GM12891 (cell line): ENCODE measurements around the gene WNT2B.

Experiments used
- DNase-seq: peaks from one replicate; pipeline ENCODE4 v3.0.0; 2011; ENCODE audit warnings: low spot score; ENCODE audit not compliant: insufficient read length
- FAIRE-seq: peaks from 2 replicates; lab custom pipeline; 2011; peaks lifted over from hg19 to GRCh38; lab: Jason Lieb, UNC
- PAX5 ChIP-seq: IDR thresholded peaks from 2 replicates; pipeline ENCODE4 v1.6.1; 2011; ENCODE audit warnings: low read length, moderate library complexity, mild to moderate bottlenecking; ENCODE audit not compliant: insufficient read depth, severe bottlenecking
- POLR2A ChIP-seq: IDR thresholded peaks from 2 replicates; pipeline ENCODE4 v1.6.1; 2011; ENCODE audit warnings: low read depth, low read length, control low read depth
- POLR2AphosphoS5 ChIP-seq: IDR thresholded peaks from 2 replicates; pipeline ENCODE4 v1.6.1; 2011; ENCODE audit warnings: low read depth, low read length, control low read depth
- POU2F2 ChIP-seq: IDR thresholded peaks from 2 replicates; pipeline ENCODE4 v1.6.1; 2011; ENCODE audit warnings: low read depth, mild to moderate bottlenecking, control low read depth, low read length, moderate library complexity
- SPI1 ChIP-seq: IDR thresholded peaks from 2 replicates; pipeline ENCODE4 v1.6.1; 2011; ENCODE audit warnings: low read depth, low read length, control low read depth
- TAF1 ChIP-seq: IDR thresholded peaks from 2 replicates; pipeline ENCODE4 v1.6.1; 2011; ENCODE audit warnings: low read depth, low read length, control low read depth

WNT2B gene

DNA sequence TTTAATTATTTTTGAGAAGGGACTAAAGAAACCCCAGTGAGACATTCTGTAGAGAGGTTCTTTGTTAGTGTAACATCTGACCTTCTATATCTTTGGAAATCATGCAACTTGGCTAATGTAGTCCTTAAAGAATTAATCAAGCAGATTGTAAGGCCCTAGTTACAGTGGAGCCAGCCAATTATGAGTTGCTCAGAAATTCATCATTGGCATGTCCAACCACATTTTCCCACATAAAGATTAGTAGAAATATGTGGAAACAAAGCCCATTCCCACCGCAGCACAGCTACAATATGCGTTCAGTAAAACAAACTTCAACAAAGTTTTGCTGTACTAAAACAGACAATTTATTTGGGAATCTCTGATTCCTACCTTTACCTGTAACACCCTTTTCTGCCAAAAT, 27.8 kb downstream of the WNT2B start:
- no peak for TF ChIP-seq TAF1
- TF ChIP-seq SPI1 = no peak
- TF ChIP-seq POLR2AphosphoS5 = no peak
- no peak for TF ChIP-seq PAX5
- TF ChIP-seq POU2F2 = no peak
- no peak for TF ChIP-seq POLR2A
- no peak for DNase-seq
- no peak for FAIRE-seq

GRCh38 chr1:112537456-112537855, 28.7 kb downstream of the WNT2B start:
- DNase-seq = no peak
- no peak for FAIRE-seq
- TF ChIP-seq POLR2AphosphoS5 (no peak), PAX5 (no peak), TAF1 (no peak), SPI1 (no peak)

- no peak for TF ChIP-seq SPI1
- TF ChIP-seq TAF1 = no peak
- TF ChIP-seq POU2F2 = no peak
- no peak for TF ChIP-seq POLR2AphosphoS5
- TF ChIP-seq PAX5 = no peak
- no peak for TF ChIP-seq POLR2A
- DNase-seq = no peak
- no peak for FAIRE-seq
These were observed 30.1 kb downstream of the WNT2B start for GRCh38 chr1:112538883-112539282.

- FAIRE-seq = no peak
- TF ChIP-seq PAX5 (no peak), TAF1 (no peak), POU2F2 (no peak), POLR2A (no peak), SPI1 (no peak), POLR2AphosphoS5 (no peak)
- no peak for DNase-seq
These were observed 31.5 kb downstream of the WNT2B start for GRCh38 chr1:112540226-112540794.

DNA sequence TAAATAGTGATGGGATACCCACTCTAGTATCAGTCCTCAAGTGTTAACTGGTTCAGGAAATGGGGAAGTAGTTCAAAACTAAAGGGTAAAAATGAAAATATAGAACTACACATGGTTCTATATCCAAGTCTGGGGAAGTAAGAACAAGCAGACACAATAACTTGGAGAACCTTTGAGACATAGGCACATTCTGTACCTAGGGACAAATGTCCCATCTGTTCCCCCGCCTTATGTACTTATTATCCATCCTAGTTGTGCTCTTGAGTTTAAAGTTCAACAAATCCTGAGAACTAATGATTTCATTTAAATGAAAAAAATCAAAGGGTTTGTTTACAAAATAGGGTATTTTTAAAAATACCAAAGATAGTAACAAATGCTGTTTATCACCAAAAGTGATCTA, 32.5 kb downstream of the WNT2B start:
- FAIRE-seq = no peak
- DNase-seq = no peak
- TF ChIP-seq TAF1 (no peak), PAX5 (no peak), POLR2A (no peak), SPI1 (no peak), POU2F2 (no peak), POLR2AphosphoS5 (no peak)

DNA sequence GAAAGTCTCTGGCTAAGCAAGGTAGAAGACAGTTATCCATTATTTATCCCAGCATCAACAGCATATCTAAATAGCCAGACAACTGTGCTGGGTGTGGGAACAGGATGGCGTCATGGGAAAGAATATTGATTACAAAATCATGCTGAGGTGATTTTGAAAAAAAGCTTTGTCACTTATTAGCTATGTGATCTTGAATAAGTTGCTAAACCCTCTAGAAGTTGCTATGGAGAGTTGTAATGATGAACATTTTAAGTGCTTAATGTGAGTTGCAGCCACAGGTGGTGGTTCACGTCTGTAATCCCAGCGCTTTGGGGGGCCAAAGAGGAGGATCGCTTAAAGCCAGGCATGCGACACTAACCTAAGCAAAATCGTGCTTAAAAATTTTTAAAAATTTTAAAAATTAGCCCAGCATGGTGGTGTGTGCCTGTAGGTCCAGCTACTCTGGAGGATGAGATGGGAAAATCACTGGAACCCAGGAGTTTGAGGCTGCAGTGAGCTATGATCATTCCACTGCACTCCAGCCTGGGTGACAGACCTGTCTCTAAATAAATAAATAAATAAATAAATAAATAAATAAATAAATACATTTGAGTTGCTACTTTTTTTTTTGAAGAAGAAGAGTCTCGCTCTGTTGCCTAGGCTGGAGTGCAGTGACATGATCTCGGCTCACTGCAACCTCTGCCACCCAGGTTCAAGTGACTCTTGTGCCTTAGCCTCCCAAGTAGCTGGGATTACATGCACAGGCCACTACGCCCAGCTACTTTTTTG, 33.6 kb downstream of the WNT2B start:
- no peak for TF ChIP-seq POLR2AphosphoS5
- no peak for TF ChIP-seq POLR2A
- TF ChIP-seq PAX5 = no peak
- TF ChIP-seq SPI1 = no peak
- TF ChIP-seq TAF1 = no peak
- no peak for TF ChIP-seq POU2F2
- no peak for DNase-seq
- FAIRE-seq = no peak

DNA sequence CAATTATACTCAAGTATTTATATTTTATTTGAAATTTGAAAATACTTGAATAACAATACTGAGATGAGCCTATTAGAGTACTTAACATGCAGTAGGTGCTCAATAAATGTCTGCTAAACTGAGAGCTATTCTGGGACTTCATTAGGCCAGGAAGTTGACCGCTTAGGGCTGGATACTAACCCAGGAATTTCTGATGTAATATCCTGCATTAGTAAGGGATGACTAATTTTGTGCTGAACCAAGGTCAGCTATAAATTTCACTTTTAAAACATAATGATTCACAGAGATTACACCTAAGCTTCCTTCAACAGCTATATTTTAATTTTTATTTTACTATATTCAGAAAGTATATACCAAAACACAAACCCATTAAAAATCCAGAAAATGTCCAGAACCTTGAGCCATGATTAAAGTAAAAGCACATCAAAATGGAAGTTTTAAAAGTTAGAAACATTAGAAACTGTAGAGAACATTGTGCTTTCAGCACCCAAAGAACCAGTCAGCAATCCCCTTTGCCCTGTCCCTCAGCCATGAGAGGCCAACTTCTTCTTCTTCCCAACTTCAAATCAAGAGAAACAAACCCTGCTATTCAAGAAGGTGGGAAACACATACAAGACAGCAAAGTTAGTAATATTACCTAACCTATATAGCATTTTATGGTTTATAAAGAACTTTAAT, 35.4 kb downstream of the WNT2B start:
- FAIRE-seq (no peak), DNase-seq (no peak)
- no peak for TF ChIP-seq TAF1
- no peak for TF ChIP-seq POU2F2
- no peak for TF ChIP-seq SPI1
- TF ChIP-seq POLR2A = no peak
- no peak for TF ChIP-seq PAX5
- no peak for TF ChIP-seq POLR2AphosphoS5

DNA sequence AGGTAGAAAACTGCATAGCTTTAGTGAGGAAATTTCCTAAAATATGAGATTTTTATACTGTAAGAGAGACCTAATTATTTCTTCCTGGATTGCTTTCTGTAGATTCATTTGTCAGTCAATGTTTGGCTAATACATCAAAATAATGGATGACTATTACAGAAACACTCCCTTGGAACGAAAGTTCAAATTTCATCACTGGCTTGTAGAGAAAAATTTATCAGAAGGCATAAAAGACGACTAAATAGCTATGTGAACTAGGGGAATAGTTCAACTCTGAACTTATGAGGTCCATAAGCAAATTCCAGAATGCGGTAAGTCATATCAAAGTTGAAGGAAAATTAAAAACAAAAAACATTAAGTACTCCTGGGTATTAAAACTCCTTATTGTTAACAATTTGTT, 36.0 kb downstream of the WNT2B start:
- no peak for FAIRE-seq
- no peak for DNase-seq
- TF ChIP-seq POLR2A = no peak
- TF ChIP-seq POLR2AphosphoS5 = no peak
- no peak for TF ChIP-seq TAF1

- TF ChIP-seq SPI1 (no peak), POU2F2 (no peak), POLR2AphosphoS5 (no peak), TAF1 (no peak), POLR2A (no peak), PAX5 (no peak)
- DNase-seq = no peak
- FAIRE-seq = no peak
These were observed 37.3 kb downstream of the WNT2B start for GRCh38 chr1:112546076-112546475.

DNA sequence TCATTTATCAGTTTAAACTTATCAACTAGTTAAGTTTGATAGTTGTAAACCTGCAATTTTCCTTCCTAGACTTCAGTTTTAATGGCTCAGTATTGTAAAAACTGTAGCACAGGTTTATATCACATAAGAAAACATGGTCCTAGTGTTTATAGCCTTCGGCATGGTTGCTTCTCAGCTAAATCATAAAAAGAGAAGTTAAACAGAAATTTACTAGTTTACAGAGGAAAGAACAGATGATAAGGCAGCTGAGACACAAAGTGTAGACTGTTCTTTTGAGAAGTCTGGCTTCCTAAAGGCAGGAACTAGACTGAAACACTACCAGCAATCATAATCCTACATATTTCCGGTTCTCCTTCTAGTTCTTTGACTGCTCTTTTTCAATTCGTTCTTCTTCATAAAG, 39.8 kb downstream of the WNT2B start:
- TF ChIP-seq PAX5 (no peak), POLR2A (no peak), SPI1 (no peak), TAF1 (no peak), POU2F2 (no peak), POLR2AphosphoS5 (no peak)
- FAIRE-seq (no peak), DNase-seq (no peak)
